HepG2 (cell line): ENCODE results near the gene LAMP1.

ENCODE experiments used
- ATF7 ChIP-seq, 2 experiments: fragments of 450-650 bp in 1 of 2; sonication (generic) in 1 of 2; formaldehyde crosslinking in 1 of 2; IDR thresholded peaks; 2 replicates each; pipeline versions ENCODE4 v1.4.0 to v1.6.1; 2016 to 2020; ENCODE audit warnings: antibody characterized with exemption in 1 of 2, mild to moderate bottlenecking in 1 of 2, missing genetic modification reagents in 1 of 2
- BORCS8-MEF2B ChIP-seq: sonication (generic); formaldehyde crosslinking; IDR thresholded peaks from 2 replicates; pipeline ENCODE4 v1.8.0; 2022; ENCODE audit warnings: mild to moderate bottlenecking, missing genetic modification reagents
- CTCF ChIP-seq: sonication (generic); formaldehyde crosslinking; IDR thresholded peaks from 2 replicates; pipeline ENCODE4 v1.5.0; 2020; ENCODE audit warnings: mild to moderate bottlenecking, missing genetic modification reagents, moderate library complexity
- ETS1 ChIP-seq: sonication (generic); formaldehyde crosslinking; IDR thresholded peaks from 2 replicates; pipeline ENCODE4 v1.4.0; 2020; ENCODE audit warnings: missing genetic modification reagents
- POLR2A ChIP-seq, 2 experiments: IDR thresholded peaks; 2 replicates each; pipeline ENCODE4 v1.6.1; 2011; ENCODE audit warnings: low read depth in 2 of 2, low read length in 2 of 2, mild to moderate bottlenecking in 1 of 2, moderate library complexity in 1 of 2; ENCODE audit not compliant: insufficient read depth in 1 of 2
- PRMT3 ChIP-seq: sonication (generic); formaldehyde crosslinking; IDR thresholded peaks from 2 replicates; pipeline ENCODE4 v1.8.1; 2022; ENCODE audit warnings: low read depth, mild to moderate bottlenecking, moderate library complexity, missing genetic modification reagents, borderline replicate concordance
- RBM22 ChIP-seq: fragments of 200-400 bp; formaldehyde crosslinking; optimal IDR thresholded peaks from 2 replicates; pipeline ENCODE3; 2017; ENCODE audit warnings: mild to moderate bottlenecking, low read length, moderate library complexity
- RFX5 ChIP-seq: IDR thresholded peaks from 2 replicates; pipeline ENCODE4 v1.6.1; 2011; ENCODE audit warnings: low read depth, low read length, improper control_type of control experiment
- TCF7L2 ChIP-seq: IDR thresholded peaks from 2 replicates; pipeline ENCODE4 v1.6.1; 2011; ENCODE audit warnings: mild to moderate bottlenecking, low read depth, low read length, moderate library complexity
- THAP7 ChIP-seq: sonication (generic); formaldehyde crosslinking; IDR thresholded peaks from 2 replicates; pipeline ENCODE4 v1.8.1; 2023; ENCODE audit warnings: mild to moderate bottlenecking, missing genetic modification reagents
- ZNF224 ChIP-seq: sonication (generic); formaldehyde crosslinking; IDR thresholded peaks from 2 replicates; pipeline ENCODE4 v1.5.0; 2020; ENCODE audit warnings: mild to moderate bottlenecking, missing genetic modification reagents

- TF ChIP-seq POLR2A (IDR thresholded peaks at IDR 0.05; ENCODE audit: insufficient read depth in 1 of 2, low read depth in 2 of 2, low read length in 2 of 2) (no peak), PRMT3 (no peak), ATF7 (IDR thresholded peaks at IDR 0.05) (no peak), ATF7 (CRISPR knock-in tag; IDR thresholded peaks at IDR 0.05) (no peak), THAP7 (no peak), ETS1 (CRISPR knock-in tag) (no peak), TCF7L2 (no peak), RBM22 (no peak), ZNF224 (CRISPR knock-in tag) (no peak), CTCF (CRISPR knock-in tag) (no peak), RFX5 (no peak), BORCS8-MEF2B (no peak)
Measured at GRCh38 chr13:113364901-113365582, 68.0 kb downstream of the LAMP1 start.
